ENCODE measurements around the gene IGFN1.
"Not testable (repeated sequence)": the region's sequence is repeated elsewhere in the genome, so short reads cannot be mapped to it uniquely, and the experiment has no call there.

Gene IGFN1

GRCh38 chr1:201219481-201220387 is 29.1 kb downstream of the IGFN1 start:
- no peak for DNase-seq

GRCh38 chr1:201220388-201220715 is 29.7 kb downstream of the IGFN1 start:
- DNase-seq = no peak

- no peak for DNase-seq
Measured at GRCh38 chr1:201221201-201221846, 30.7 kb downstream of the IGFN1 start.

- no peak for DNase-seq
Measured at GRCh38 chr1:201222125-201222524, 31.5 kb downstream of the IGFN1 start.

GRCh38 chr1:201223852-201224665 is 33.4 kb downstream of the IGFN1 start:
- DNase-seq = no peak

- DNase-seq = no peak
Measured at GRCh38 chr1:201224666-201225370, 34.2 kb downstream of the IGFN1 start.

GRCh38 chr1:201226178-201226514 is 35.5 kb downstream of the IGFN1 start:
- DNase-seq = no peak

GRCh38 chr1:201226859-201227488 is 36.4 kb downstream of the IGFN1 start:
- DNase-seq = no peak

GRCh38 chr1:201228011-201228983 is 37.7 kb downstream of the IGFN1 start:
- no peak for DNase-seq

- DNase-seq = no peak
Measured at GRCh38 chr1:201229095-201229494, 38.5 kb downstream of the IGFN1 start.

- DNase-seq = no peak
Measured at GRCh38 chr1:201229771-201230635, 39.4 kb downstream of the IGFN1 start.

- DNase-seq = no peak
Measured at GRCh38 chr1:201230676-201231075, 40.1 kb downstream of the IGFN1 start.

- DNase-seq = not testable (repeated sequence)
Measured at GRCh38 chr1:201239646-201240045, 49.0 kb downstream of the IGFN1 start.

- DNase-seq = no peak
Measured at GRCh38 chr1:201240171-201240570, 49.5 kb downstream of the IGFN1 start.

- DNase-seq = no peak
Measured at GRCh38 chr1:201241736-201242135, 51.1 kb downstream of the IGFN1 start.

- no peak for DNase-seq
Measured at GRCh38 chr1:201245082-201245481, 54.5 kb downstream of the IGFN1 start.

- DNase-seq = no peak
Measured at GRCh38 chr1:201248721-201249559, 58.3 kb downstream of the IGFN1 start.

GRCh38 chr1:201250326-201251011 is 59.8 kb downstream of the IGFN1 start:
- DNase-seq = no peak

- DNase-seq = no peak
Measured at GRCh38 chr1:201251411-201251810, 60.8 kb downstream of the IGFN1 start.
